ENCODE measurements around the gene LYRM2. TPM values are rescaled to one million over a fixed set of nuclear protein-coding genes. Genes with fewer than 3 reads are reported as not detected.

Gene LYRM2
- total RNA-seq, 1 experiment from 2014 or later: 26.3 TPM

GRCh38 chr6:89623749-89624148, 14.8 kb downstream of the LYRM2 start:
- Histone ChIP-seq H4K20me1 (ENCODE audit: insufficient read depth) (no peaks in the 10 kb centered on the region), H3K4me1 (ENCODE audit: control insufficient read depth in 1 of 2, insufficient read depth in 2 of 2, low read length in 2 of 2) (no peaks in the 10 kb centered on the region), H3K27me3 (ENCODE audit: insufficient read depth, low read length) (no peaks in the 10 kb centered on the region), H3K79me2 (ENCODE audit: insufficient read depth, low read length) (no peaks in the 10 kb centered on the region), H3K4me3 (replicated peaks in 1 of 2; ENCODE audit: low read depth in 1 of 2, low read length in 2 of 2) (no peak overlapping the region), H3K9ac (ENCODE audit: low read length) (no peak overlapping the region), H3K36me3 (ENCODE audit: control insufficient read depth in 1 of 2, insufficient read depth in 2 of 2, low read length in 2 of 2) (no peaks in the 10 kb centered on the region; a peak in 1 of 4 replicates), H3K4me2 (ENCODE audit: low read length) (no peak overlapping the region), H3K27ac (ENCODE audit: low read depth, low read length) (no peak overlapping the region), H3K9me3 (ENCODE audit: control insufficient read depth in 1 of 2, insufficient read depth in 1 of 2, low read depth in 1 of 2, low read length in 2 of 2) (no peaks in the 10 kb centered on the region), H2AFZ (ENCODE audit: low read depth, low read length, poor library complexity, severe bottlenecking) (no peak overlapping the region), H3K9me2 (ENCODE audit: insufficient read depth) (no peaks in the 10 kb centered on the region)
- BruUV-seq (replicated peaks): no TSS peak
- DNase-seq (ENCODE audit: low read depth, low spot score) (no peak), ATAC-seq (no peak)
- CTCF ChIA-PET: no interaction called here
- TF ChIP-seq SRF (IDR thresholded peaks at IDR 0.05; ENCODE audit: low read depth): no peak
- no peak for TF ChIP-seq EZH2phosphoT487 (IDR thresholded peaks at IDR 0.05; ENCODE audit: borderline replicate concordance)
- no peak for TF ChIP-seq JUND (IDR thresholded peaks at IDR 0.05)
- TF ChIP-seq ZBTB33 (IDR thresholded peaks at IDR 0.05; ENCODE audit: extremely low read depth, insufficient replicate concordance, low read length): no peak
- TF ChIP-seq ZFX (IDR thresholded peaks at IDR 0.05): no peak
- TF ChIP-seq POLR2AphosphoS5 (IDR thresholded peaks at IDR 0.05; ENCODE audit: low read depth, low read length): no peak
- RAD21 ChIA-PET (ENCODE audit: low non-redundant PET in 1 of 2, low total read pairs in 2 of 2, uncharacterized antibody in 2 of 2, unreplicated experiment in 2 of 2): no interaction called here
- POLR2A ChIA-PET: no interaction called here
- intact Hi-C loops (cut with micrococcal nuclease): no loop called here

- CTCF ChIA-PET: no interaction called here
- intact Hi-C loops (cut with micrococcal nuclease): loop anchor here (10.0 kb wide), 1 partner anchor 495 kb away; no protein-coding TSS in a partner anchor
- DNase-seq (ENCODE audit: low read depth, low spot score): no peak
Measured at GRCh38 chr6:89619567-89619966, 19.0 kb downstream of the LYRM2 start.

More at GRCh38 chr6:89619567-89619966, 19.0 kb downstream of the LYRM2 start:
- TF ChIP-seq POLR2AphosphoS5 (IDR thresholded peaks at IDR 0.05; ENCODE audit: low read depth, low read length) (no peak), EGR1 (IDR thresholded peaks at IDR 0.05; ENCODE audit: low read depth) (no peak), ZFX (IDR thresholded peaks at IDR 0.05) (no peak), ZNF274 (IDR thresholded peaks at IDR 0.05; ENCODE audit: low read depth, low read length) (no peak), CTCF (IDR thresholded peaks at IDR 0.05 in 2 of 3, conservative IDR thresholded peaks at IDR 0.05 in 1 of 3; ENCODE audit: borderline replicate concordance in 1 of 3, insufficient read depth in 1 of 3, low read depth in 2 of 3, low read length in 2 of 3) (no peak), ATF3 (IDR thresholded peaks at IDR 0.05) (no peak), POLR2A (IDR thresholded peaks at IDR 0.05; ENCODE audit: borderline replicate concordance, extremely low read depth, insufficient read depth, insufficient read length) (no peak), SIN3A (IDR thresholded peaks at IDR 0.05; ENCODE audit: low read depth) (no peak)
- RAD21 ChIA-PET (ENCODE audit: low non-redundant PET in 1 of 2, low total read pairs in 2 of 2, uncharacterized antibody in 2 of 2, unreplicated experiment in 2 of 2): no interaction called here
- no TSS peak for BruUV-seq (replicated peaks)
- Histone ChIP-seq H2AFZ (ENCODE audit: low read depth, low read length, poor library complexity, severe bottlenecking) (no peak overlapping the region), H3K4me2 (ENCODE audit: low read length) (no peak overlapping the region), H3K36me3 (ENCODE audit: control insufficient read depth in 1 of 2, insufficient read depth in 2 of 2, low read length in 2 of 2) (no peaks in the 10 kb centered on the region; a peak in 1 of 4 replicates), H4K20me1 (ENCODE audit: insufficient read depth) (no peaks in the 10 kb centered on the region), H3K9me2 (ENCODE audit: insufficient read depth) (no peaks in the 10 kb centered on the region), H3K4me1 (ENCODE audit: control insufficient read depth in 1 of 2, insufficient read depth in 2 of 2, low read length in 2 of 2) (no peaks in the 10 kb centered on the region), H3K27ac (ENCODE audit: low read depth, low read length) (no peak overlapping the region), H3K27me3 (ENCODE audit: insufficient read depth, low read length) (no peaks in the 10 kb centered on the region), H3K9ac (ENCODE audit: low read length) (no peak overlapping the region), H3K9me3 (ENCODE audit: control insufficient read depth in 1 of 2, insufficient read depth in 1 of 2, low read depth in 1 of 2, low read length in 2 of 2) (no peaks in the 10 kb centered on the region), H3K79me2 (ENCODE audit: insufficient read depth, low read length) (no peaks in the 10 kb centered on the region), H3K4me3 (replicated peaks in 1 of 2; ENCODE audit: low read depth in 1 of 2, low read length in 2 of 2) (no peak overlapping the region)
- POLR2A ChIA-PET: no interaction called here
- ATAC-seq: no peak

All from HCT116 (cell line).